Activated T-cell treated with anti-CD3 and anti-CD28 coated beads, Interleukin-2, amount 50 U/mL, for 48 hours (primary cell): ENCODE measurements around the gene CTNNA3.

Experiments
- DNase-seq, 2 experiments: peaks; one replicate each; pipeline ENCODE4 v3.0.0-alpha.2; 2020

CTNNA3 gene

DNA sequence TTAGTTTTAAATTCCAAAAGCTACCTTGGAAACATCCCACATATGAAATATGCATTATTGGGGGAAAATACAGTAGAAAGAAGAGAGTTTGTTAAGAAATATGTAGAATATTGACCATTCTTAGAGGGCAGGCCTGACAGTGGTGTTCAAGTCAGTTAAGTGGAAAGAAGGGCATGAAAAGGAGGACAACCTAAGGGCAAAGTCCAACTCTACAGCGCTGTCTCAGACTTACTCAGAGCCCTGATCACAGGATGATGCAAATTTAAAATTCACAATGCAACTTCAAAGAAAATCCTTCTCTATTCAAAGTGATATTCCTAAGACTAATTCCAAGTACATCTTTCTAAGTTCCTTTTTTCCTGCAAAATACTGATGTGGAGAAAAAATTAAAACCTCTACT lies 909.3 kb downstream of the CTNNA3 start:
- no peak for DNase-seq

DNA sequence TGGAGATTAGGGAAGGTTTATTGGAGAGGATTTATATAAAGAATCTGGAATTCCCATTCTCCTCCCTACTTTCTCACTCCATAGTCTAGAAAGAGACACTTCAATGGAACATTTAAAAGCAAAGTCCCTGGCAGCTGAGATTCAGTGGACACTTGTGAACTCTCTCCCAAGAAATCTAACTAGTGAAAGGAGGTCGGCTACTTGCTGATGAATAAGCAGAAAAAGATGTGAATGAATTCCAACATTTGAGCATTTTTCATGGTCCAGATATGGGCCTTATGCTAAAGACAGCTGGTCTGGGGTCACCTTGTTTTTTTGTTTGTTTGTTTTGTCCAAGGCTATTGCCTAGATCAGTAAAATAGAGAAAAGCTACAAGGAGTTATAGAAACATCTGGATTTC lies 911.2 kb downstream of the CTNNA3 start:
- no peak for DNase-seq

DNA sequence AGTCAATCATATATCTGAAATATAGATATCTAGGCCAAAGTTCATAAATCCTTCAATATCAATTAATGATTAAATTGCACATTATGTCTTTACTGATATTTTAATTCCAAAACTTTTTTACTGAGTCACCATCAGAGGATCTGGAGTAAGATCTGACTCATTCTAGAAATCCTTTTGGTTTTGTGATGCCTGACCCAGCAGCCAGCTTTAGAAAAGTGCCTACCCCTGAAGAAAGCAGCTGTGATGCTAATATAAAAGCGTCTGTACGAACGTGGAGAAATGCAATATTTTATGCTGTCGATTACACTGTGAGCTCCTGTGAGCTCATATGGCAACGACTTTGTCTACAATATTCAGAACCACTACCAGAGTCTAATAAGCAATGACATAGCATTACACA lies 912.7 kb downstream of the CTNNA3 start:
- no peak for DNase-seq

GRCh38 chr10:66782776-66783175 lies 913.2 kb downstream of the CTNNA3 start:
- DNase-seq, result no peak

- DNase-seq, result no peak
These were observed 913.9 kb downstream of the CTNNA3 start for GRCh38 chr10:66782144-66782543.

DNA sequence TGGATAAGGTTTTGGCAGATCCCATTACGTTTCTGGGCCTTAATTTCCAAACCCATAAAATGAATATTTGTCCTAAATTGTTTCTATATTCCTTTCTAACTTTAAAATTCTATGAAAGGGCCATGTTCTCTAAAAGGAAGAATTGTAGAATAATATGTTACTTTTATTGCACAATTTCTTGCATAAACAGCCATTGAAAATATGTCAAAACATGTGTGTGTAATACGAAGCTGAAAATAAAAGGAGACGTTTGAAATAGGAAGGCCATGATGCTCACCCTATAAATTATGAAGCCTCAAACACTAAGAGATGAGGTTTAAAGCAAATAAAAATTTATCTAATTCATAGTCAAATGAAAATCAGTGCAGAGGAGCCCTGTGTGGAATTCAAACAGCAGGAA lies 915.2 kb downstream of the CTNNA3 start:
- no peak for DNase-seq

DNA sequence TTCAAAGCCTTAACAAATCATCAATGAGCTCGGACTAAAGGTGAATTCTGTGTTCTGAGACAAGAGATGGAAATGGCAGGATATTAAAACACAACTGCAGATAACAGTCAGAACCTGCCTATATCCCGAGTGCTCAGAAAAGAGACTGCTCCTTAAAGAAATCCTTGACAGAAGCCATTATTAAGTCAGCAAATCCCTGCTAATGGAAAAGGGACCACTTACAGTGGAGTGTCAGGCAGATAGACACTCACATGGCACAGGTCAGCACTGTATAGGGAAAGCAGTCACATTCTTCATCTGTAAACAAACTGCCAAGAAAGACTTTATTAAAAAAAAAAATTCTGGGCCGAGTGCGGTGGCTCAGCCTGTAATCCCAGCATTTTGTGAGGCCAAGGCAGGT lies 917.6 kb downstream of the CTNNA3 start:
- no peak for DNase-seq

DNA sequence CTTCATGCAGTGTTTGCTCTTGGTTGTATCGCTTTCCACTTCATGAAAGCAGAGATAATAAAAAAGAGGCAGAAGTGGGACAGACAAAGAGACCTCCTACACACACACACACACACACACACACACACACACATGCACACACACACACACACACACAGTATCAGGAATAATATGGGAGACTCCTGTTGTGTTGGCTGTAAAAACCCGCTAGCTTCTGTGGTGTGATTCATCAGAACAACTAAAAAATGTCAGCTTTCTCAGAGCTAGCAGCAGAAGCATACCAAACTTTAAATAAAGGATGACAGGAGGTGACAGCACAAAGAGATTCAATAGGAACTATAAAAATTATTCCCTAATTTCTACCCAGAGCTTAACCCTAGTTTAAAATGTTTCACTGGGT lies 918.3 kb downstream of the CTNNA3 start:
- no peak for DNase-seq

- DNase-seq, result no peak
These were observed 922.5 kb downstream of the CTNNA3 start for GRCh38 chr10:66773472-66773817.

DNA sequence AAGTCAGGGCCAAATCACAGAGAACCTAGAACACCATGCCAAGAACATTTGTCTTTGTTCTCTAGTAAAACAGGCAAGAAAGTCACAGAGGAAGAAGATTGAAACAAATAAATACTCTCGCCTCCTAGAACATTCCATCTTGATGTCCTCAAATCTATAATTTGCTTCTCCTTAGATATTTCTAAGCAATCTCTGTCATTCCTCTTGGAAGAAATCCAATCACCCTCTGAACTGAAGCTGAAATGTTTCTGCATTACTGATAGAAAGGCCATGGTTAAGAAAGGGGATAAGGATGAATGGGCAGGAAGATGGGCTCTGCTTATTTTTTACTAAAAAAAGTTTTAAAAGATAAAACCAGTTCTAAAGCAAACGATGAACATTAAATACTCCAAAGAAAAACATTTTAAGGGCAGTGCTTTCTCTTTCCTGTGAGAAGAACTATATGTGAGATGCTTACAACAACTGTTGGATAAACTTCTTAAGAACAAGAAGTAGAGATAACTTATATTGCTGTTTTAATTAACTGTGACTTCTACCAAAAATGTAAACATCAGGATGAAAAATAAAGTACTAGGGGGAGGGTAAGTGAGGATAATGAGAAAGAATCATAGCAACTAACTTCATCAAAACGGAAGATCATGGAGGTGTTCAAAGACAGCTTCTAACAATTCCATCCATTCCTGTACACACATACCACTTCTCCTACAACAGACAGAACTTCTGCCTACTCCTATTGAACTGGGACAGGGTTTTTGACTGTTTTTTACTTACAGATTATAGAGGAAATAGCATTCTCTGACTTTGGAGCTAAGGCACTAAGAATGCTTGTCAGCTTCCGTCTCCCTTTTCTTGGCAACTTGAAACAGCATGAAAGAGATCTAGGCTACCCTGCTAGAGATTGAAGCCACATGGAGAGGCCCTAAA lies 923.2 kb downstream of the CTNNA3 start:
- DNase-seq, result no peak

GRCh38 chr10:66767707-66768106 lies 928.3 kb downstream of the CTNNA3 start:
- DNase-seq, result no peak

- no peak for DNase-seq
These were observed 933.7 kb downstream of the CTNNA3 start for GRCh38 chr10:66762218-66762729.

DNA sequence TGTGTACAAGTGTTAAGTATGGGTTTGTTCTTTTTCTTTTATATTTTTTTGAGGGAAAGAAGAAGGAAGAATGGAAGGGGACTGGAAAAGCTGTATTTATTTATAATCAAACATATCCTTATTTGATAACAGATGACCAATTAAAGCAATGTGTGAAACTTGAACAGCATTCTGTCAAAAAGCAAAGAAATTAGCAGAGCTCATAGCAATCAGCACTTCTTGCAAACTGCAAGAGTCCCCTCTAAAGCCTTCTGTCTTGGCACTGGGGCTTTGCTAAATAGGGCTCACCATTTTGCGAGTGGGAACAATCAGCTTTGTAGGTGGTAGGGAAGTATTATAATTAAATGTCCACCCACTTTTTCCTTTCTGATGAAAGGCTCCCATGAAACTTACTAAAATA lies 935.1 kb downstream of the CTNNA3 start:
- no peak for DNase-seq

DNA sequence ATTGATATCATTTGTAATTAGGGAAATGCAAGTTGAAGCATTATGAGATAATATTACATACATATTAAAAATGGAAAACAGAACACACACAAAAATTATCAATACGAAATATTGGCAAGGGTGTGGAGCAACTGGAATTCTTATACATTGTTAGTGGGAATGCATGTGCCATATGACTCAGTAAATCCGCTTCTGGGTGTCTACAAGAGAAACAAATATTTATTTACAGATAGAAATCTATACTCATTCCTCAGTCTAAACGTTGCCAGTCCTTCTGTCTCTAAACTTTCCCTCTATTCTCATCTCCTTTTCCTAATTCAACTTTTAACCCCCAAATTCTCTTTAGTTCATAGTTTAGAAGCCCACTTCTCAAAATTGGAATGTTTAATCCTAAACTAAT lies 940.5 kb downstream of the CTNNA3 start:
- no peak for DNase-seq

GRCh38 chr10:66752714-66753113 lies 943.3 kb downstream of the CTNNA3 start:
- no peak for DNase-seq

DNA sequence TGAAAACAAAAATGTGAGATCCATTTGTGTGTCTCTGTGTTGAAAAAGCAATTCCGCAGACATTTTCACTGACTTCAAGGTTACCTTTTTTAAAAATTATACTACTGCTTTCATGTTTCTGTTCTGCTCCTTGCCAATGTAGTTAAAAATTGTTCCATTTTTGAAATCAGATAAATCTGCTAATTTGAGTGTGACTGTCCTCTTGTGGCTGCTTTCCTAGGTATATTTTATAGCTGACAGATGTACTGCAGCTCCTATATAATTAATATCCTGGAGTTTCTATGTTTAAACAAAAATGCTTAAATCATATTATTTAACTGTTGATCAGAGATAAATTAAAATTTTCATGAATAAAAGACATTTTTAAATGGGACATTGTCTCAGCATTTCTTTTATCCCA lies 947.8 kb downstream of the CTNNA3 start:
- no peak for DNase-seq

- no peak for DNase-seq
These were observed 948.5 kb downstream of the CTNNA3 start for GRCh38 chr10:66747451-66747850.

DNA sequence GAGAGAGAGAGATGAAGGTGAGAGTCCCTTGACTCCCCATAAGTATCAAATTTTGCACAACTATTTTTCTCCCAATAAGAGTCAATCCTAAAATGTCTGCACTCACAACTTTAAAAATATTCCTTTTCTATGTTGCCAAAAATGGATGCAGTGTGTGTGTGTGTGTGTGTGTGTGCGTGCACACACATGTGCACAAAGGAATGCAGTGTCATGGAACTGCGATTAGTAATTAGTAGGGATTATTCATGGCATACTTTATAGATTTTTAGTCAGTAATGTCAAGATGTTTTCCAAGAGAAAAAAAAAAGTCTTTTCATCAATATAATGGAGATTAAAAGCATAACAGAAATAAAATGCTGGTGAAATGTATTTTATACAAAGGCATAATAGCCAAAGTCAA lies 949.3 kb downstream of the CTNNA3 start:
- DNase-seq, result no peak

DNA sequence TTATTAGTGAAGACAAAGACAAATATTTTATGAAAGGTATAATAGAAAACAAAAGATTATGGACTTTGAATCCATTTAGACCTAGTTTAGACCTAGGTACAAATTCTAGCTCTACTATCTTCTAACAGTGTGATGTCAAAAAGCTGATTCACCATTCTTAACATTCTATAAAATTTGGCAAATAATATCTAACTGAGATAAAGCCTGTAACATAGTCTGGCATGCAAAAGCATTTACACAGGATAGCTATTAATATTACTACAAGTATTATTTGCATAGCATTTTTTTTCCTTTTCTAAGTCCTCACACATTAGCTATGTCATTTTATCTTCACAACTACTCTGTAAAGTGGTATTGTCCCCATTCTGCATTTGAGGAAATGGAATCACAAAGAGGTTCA lies 949.7 kb downstream of the CTNNA3 start:
- DNase-seq, result no peak

GRCh38 chr10:66744915-66745314 lies 951.1 kb downstream of the CTNNA3 start:
- no peak for DNase-seq

- DNase-seq, result no peak
These were observed 958.8 kb downstream of the CTNNA3 start for GRCh38 chr10:66737241-66737640.

DNA sequence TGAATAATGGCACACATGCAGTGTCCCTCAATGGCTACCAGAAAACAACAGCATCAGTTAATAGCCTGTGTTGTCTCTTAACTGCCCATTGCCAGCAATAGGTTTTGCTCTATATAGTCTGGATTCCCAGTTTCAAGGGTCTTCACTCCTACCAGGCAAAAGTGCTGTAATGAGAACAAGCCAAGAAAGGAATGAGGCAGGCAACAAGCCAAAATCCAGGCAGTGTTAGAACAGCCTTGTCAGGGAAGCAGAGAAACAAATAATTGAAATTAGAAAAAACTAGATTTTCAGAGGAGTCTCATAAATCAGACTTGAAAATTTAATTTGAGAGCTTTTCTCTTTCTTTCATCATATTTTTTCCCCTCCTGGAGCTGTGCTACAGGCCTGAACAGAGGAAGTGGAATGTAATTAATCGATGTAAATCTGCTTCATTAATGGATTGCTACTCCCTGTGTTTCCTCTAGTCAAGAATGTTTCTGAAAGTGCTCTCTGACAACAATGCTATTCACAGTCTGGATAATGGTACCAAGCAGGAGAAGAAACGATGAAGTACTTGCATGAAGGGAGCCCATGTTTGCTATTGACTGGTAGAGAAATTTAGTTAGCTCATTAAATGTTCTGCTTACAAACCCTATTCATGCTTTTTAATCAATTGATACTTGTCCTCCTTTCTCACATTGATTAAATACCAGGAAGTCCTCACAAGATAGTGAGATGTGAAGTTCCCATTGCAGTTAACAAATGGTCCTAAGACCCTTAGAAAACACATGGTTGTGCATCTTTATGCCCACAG lies 972.2 kb downstream of the CTNNA3 start:
- no peak for DNase-seq

DNA sequence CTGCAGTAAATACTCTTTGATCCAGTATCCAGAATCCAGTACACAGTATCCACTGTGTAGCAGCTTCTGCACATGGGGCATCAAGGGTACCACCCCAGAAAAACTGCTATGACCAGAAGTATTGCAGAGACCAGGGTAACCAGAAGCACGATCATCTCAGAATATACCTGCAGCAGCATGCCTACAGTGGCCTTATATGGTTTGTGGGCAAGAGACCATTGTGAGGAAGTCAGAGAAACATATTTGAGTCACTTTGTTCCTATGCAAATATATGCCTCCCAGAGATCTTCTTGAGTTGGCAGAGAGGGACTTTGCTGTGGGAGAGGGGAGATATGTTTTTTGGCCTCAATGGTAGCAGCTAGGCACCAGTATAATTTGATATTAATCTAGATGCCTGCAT lies 976.5 kb downstream of the CTNNA3 start:
- DNase-seq, result no peak
